Bronchial epithelial cell (primary cell): ENCODE measurements around the gene GOSR2. TPM values are rescaled to one million over a fixed set of nuclear protein-coding genes. Genes with fewer than 3 reads are reported as not detected.

Experiments used
- DNase-seq: peaks from one replicate; pipeline ENCODE4 v3.0.0-alpha.2; 2010; ENCODE audit warnings: low read depth
- FAIRE-seq: peaks from 2 replicates; lab custom pipeline; 2011; peaks lifted over from hg19 to GRCh38; lab: Jason Lieb, UNC
- H3K27me3 ChIP-seq: 2 replicates; pipeline ENCODE4 v1.5.1; 2011; ENCODE audit warnings: low read length; ENCODE audit not compliant: control insufficient read depth, insufficient read depth
- H3K36me3 ChIP-seq: 2 replicates; pipeline ENCODE4 v1.5.1; 2011; ENCODE audit warnings: low read length; ENCODE audit not compliant: control insufficient read depth, insufficient read depth
- H3K4me3 ChIP-seq: 2 replicates; pipeline ENCODE4 v1.5.1; 2011; ENCODE audit warnings: mild to moderate bottlenecking, low read depth, low read length, control low read depth
- total RNA-seq: library from RNA; depleted of rRNA; stranded (reverse); fragments of >200 nt; gene quantifications from 2 replicates; pipeline ENCODE4 v1.2.1, GENCODE V29; 2014
- TF ChIP-seq, protein P1 (sequence below): IDR thresholded peaks from 2 replicates; pipeline ENCODE4 v1.5.1; 2011; ENCODE audit warnings: mild to moderate bottlenecking, moderate library complexity, low read length, control low read depth, inconsistent platforms; ENCODE audit not compliant: insufficient read depth, severe bottlenecking

Gene GOSR2
- total RNA-seq, 1 donor from 2014 or later = 37.6 TPM

DNA sequence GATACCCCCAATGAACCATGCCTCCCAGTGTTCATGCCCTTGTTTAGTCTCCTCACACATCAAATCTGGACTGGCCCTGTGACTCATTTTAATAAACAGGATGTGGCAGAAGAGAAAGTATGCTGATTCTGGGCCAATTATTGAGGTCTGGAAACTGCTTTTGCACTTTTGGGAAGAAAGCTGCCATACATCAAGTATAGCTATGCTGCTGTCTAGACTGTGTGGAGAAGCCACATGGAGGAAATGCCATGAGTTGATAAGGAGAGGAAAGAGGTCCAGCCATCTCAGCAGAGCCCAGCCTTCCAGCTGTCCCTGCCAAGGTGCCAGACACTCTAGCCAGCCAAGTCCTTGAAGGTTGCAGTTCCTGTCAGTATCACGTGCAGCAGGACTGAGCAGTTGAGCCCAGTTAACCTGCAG, 39.4 kb downstream of the GOSR2 start:
- no peaks in the 10 kb centered on the region for H3K36me3 ChIP-seq
- DNase-seq = peak; percentile 50
- H3K4me3 ChIP-seq = no peak overlapping the region
- FAIRE-seq = no peak
- TF ChIP-seq, protein P1, sequence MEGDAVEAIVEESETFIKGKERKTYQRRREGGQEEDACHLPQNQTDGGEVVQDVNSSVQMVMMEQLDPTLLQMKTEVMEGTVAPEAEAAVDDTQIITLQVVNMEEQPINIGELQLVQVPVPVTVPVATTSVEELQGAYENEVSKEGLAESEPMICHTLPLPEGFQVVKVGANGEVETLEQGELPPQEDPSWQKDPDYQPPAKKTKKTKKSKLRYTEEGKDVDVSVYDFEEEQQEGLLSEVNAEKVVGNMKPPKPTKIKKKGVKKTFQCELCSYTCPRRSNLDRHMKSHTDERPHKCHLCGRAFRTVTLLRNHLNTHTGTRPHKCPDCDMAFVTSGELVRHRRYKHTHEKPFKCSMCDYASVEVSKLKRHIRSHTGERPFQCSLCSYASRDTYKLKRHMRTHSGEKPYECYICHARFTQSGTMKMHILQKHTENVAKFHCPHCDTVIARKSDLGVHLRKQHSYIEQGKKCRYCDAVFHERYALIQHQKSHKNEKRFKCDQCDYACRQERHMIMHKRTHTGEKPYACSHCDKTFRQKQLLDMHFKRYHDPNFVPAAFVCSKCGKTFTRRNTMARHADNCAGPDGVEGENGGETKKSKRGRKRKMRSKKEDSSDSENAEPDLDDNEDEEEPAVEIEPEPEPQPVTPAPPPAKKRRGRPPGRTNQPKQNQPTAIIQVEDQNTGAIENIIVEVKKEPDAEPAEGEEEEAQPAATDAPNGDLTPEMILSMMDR = no peak
- peaks cover 2% of the 10 kb centered on the region for H3K27me3 ChIP-seq

DNA sequence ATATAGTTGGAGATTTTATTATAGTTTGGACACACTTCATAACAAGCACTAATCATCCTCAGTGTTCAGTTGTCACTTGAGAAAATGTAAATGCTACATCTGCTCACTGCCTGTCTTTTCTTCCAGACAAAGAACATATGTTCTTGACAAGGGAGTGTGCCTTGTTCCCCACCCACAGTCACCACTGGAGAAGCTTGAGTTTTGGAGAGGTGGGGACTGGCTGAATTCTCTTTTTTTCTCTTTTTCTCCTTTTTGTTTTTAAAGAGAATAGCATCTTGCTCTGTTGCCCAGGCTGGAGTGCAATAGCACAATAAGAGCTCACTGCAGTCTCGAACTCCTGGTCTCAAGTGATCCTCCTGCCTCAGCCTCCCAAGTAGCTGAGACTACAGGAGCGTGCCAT, 40.6 kb downstream of the GOSR2 start:
- TF ChIP-seq, protein P1 = no peak
- FAIRE-seq = no peak

GRCh38 chr17:46964315-46965265, 41.6 kb downstream of the GOSR2 start:
- H3K4me3 ChIP-seq = no peak overlapping the region
- TF ChIP-seq, protein P1 = no peak
- H3K27me3 ChIP-seq = peaks cover 7% of the 10 kb centered on the region
- H3K36me3 ChIP-seq = no peaks in the 10 kb centered on the region
- FAIRE-seq (no peak), DNase-seq (no peak)

More for the DNA sequence above, 40.6 kb downstream of the GOSR2 start:
- Histone ChIP-seq H3K4me3 (no peak overlapping the region), H3K36me3 (no peaks in the 10 kb centered on the region), H3K27me3 (peaks cover 8% of the 10 kb centered on the region)
- DNase-seq = no peak

GRCh38 chr17:46968224-46968834, 45.4 kb downstream of the GOSR2 start:
- Histone ChIP-seq H3K36me3 (no peaks in the 10 kb centered on the region), H3K4me3 (no peak overlapping the region), H3K27me3 (peaks cover 7% of the 10 kb centered on the region)
- DNase-seq (no peak), FAIRE-seq (peak; percentile 36)
- TF ChIP-seq, protein P1 = no peak

DNA sequence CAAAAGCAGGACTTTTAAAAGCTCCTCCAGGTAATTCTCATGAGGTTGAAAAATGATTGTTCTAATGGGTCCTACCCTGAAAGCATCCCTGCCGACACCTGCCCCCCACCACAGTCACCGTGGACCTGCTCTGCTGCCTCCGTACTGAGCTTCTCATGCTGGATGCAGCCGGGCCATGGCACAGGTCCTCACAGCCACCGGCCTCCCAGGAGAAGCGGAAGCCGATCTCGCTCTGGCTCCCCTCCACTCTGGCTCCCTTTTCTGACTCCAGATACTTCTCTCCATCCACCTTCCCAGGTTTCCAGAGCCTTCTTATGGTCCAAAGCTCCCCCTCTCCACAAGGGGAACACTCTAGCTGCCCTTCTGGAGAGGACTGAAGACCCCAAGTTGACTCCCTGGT, 45.9 kb downstream of the GOSR2 start:
- TF ChIP-seq, protein P1 = no peak
- no peak for FAIRE-seq
- Histone ChIP-seq H3K36me3 (no peaks in the 10 kb centered on the region), H3K27me3 (peaks cover 7% of the 10 kb centered on the region), H3K4me3 (no peak overlapping the region)
- DNase-seq = no peak
